K562 (cell line): ENCODE results near the gene FTSJ3. TPM values are rescaled to one million over a fixed set of nuclear protein-coding genes. Genes with fewer than 3 reads are reported as not detected.

Experiments
- JUND ChIP-seq, 2 experiments: IDR thresholded peaks; 2 replicates in 1 of 2; 3 replicates in 1 of 2; pipeline ENCODE4 v1.6.1; 2011; ENCODE audit warnings: borderline replicate concordance in 2 of 2, low read depth in 2 of 2, low read length in 2 of 2, improper control_type of control experiment in 1 of 2, missing biosample characterization in 1 of 2, missing genetic modification characterization in 1 of 2, missing genetic modification reagents in 1 of 2
- MGA ChIP-seq: fragments of 450-650 bp; IDR thresholded peaks from 2 replicates; pipeline ENCODE4 v1.6.1; 2016; ENCODE audit warnings: mild to moderate bottlenecking, moderate library complexity
- NR1H2 ChIP-seq: sonication (generic); formaldehyde crosslinking; IDR thresholded peaks from 2 replicates; pipeline ENCODE4 v1.4.0; 2020; ENCODE audit warnings: mild to moderate bottlenecking, missing genetic modification reagents
- ZSCAN29 ChIP-seq: fragments of 450-650 bp; IDR thresholded peaks from 2 replicates; pipeline ENCODE4 v1.6.1; 2017
- polyA plus RNA-seq, 8 experiments: library from polyadenylated mRNA; depleted of rRNA in 4 of 8; stranded (reverse) in 5 of 8; unstranded in 3 of 8; fragments of >200 nt; fragmentation: Nextera tagmentation in 2 of 8; fragmentation: Illumina TruSeq in 1 of 8; extraction: Ambion mirVana in 2 of 8; extraction: Trizol in 1 of 8; gene quantifications; 2 replicates each; pipeline versions ENCODE4 v1.2.1 to v1.2.3, GENCODE V29; 2011 to 2014; ENCODE audit warnings: inconsistent platforms in 1 of 8, missing spikeins in 1 of 8
- total RNA-seq, 7 experiments: library from RNA; depleted of rRNA in 6 of 7; stranded (reverse); fragments of >200 nt in 6 of 7; fragmentation: Illumina TruSeq in 2 of 7; extraction: Trizol in 2 of 7; gene quantifications; 2 replicates each; pipeline versions ENCODE4 v1.2.1 to v1.2.3, GENCODE V29; 2011 to 2021; ENCODE audit warnings: low replicate concordance in 1 of 7

FTSJ3 gene
- total and polyA plus RNA-seq, 9 of the 15 experiments (the other 6 are each of a cell fraction or from before 2014, with no cell fraction given): 18.0 to 65.6 (median 52.4) TPM

DNA sequence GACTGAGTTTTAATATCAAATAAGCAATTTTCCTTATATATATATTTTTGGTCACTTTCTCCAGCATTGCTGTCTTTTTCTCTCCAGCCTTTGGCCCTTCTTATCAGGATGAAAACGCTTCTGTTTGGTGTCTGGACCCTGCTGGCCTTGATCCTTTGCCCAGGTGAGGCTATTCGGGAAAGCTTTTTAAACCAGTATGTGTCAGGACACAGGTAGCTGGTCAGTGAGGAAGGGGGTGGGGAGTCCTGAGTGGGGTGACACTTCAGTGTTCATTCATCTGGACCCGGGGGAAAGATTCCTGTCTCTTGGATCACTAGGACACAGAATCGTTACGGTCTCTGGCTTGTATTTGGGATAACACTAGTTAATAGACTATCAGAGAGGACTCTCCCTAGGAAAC lies 27.2 kb upstream of the FTSJ3 start (continued):
- TF ChIP-seq MGA (no peak), ZSCAN29 (no peak), JUND (IDR thresholded peaks at IDR 0.05; ENCODE audit: borderline replicate concordance, low read depth, low read length) (no peak), JUND (tag; IDR thresholded peaks at IDR 0.05; ENCODE audit: borderline replicate concordance, low read depth, low read length) (no peak), NR1H2 (no peak)
